ENCODE measurements around the gene CFAP221.

The CFAP221 gene

GRCh38 chr2:119698246-119698645 is 154.0 kb downstream of the CFAP221 start:
- TF ChIP-seq, protein P1, sequence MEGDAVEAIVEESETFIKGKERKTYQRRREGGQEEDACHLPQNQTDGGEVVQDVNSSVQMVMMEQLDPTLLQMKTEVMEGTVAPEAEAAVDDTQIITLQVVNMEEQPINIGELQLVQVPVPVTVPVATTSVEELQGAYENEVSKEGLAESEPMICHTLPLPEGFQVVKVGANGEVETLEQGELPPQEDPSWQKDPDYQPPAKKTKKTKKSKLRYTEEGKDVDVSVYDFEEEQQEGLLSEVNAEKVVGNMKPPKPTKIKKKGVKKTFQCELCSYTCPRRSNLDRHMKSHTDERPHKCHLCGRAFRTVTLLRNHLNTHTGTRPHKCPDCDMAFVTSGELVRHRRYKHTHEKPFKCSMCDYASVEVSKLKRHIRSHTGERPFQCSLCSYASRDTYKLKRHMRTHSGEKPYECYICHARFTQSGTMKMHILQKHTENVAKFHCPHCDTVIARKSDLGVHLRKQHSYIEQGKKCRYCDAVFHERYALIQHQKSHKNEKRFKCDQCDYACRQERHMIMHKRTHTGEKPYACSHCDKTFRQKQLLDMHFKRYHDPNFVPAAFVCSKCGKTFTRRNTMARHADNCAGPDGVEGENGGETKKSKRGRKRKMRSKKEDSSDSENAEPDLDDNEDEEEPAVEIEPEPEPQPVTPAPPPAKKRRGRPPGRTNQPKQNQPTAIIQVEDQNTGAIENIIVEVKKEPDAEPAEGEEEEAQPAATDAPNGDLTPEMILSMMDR (IDR thresholded peaks at IDR 0.05; ENCODE audit: low read depth, low read length, missing control alignments), result no peak

GRCh38 chr2:119699016-119699606 is 154.9 kb downstream of the CFAP221 start:
- DNase-seq (ENCODE audit: low read depth), result no peak
- no peak overlapping the region for H3K4me3 ChIP-seq (ENCODE audit: low read depth, low read length)
- TF ChIP-seq, protein P1 (IDR thresholded peaks at IDR 0.05; ENCODE audit: low read depth, low read length, missing control alignments), result no peak

More at GRCh38 chr2:119698246-119698645, 154.0 kb downstream of the CFAP221 start:
- no peak overlapping the region for H3K4me3 ChIP-seq (ENCODE audit: low read depth, low read length)
- no peak for DNase-seq (ENCODE audit: low read depth)

- TF ChIP-seq, protein P1 (IDR thresholded peaks at IDR 0.05; ENCODE audit: low read depth, low read length, missing control alignments), result no peak
- DNase-seq (ENCODE audit: low read depth), result no peak
- no peak overlapping the region for H3K4me3 ChIP-seq (ENCODE audit: low read depth, low read length)
Observed at GRCh38 chr2:119700866-119701265, 156.6 kb downstream of the CFAP221 start.

- no peak for DNase-seq (ENCODE audit: low read depth)
- TF ChIP-seq, protein P1 (IDR thresholded peaks at IDR 0.05; ENCODE audit: low read depth, low read length, missing control alignments), result no peak
- no peak overlapping the region for H3K4me3 ChIP-seq (ENCODE audit: low read depth, low read length)
Observed at GRCh38 chr2:119701352-119701751, 157.1 kb downstream of the CFAP221 start.

GRCh38 chr2:119702203-119702917 is 158.1 kb downstream of the CFAP221 start:
- no peak overlapping the region for H3K4me3 ChIP-seq (ENCODE audit: low read depth, low read length)
- no peak for DNase-seq (ENCODE audit: low read depth)
- TF ChIP-seq, protein P1 (IDR thresholded peaks at IDR 0.05; ENCODE audit: low read depth, low read length, missing control alignments), result no peak

GRCh38 chr2:119702918-119703401 is 158.7 kb downstream of the CFAP221 start:
- TF ChIP-seq, protein P1 (IDR thresholded peaks at IDR 0.05; ENCODE audit: low read depth, low read length, missing control alignments), result peak; percentile 96
- H3K4me3 ChIP-seq (ENCODE audit: low read depth, low read length), result no peak overlapping the region
- DNase-seq (ENCODE audit: low read depth), result no peak
